HL-60 (cell line): ENCODE measurements around the gene ARID1B.

Source experiments
- DNase-seq, 2 experiments: peaks; one replicate each; pipeline ENCODE4 v3.0.0-alpha.2; 2010 to 2020; ENCODE audit warnings: low read depth in 1 of 2, low spot score in 1 of 2
- H3K27ac ChIP-seq: fragments of 250-450 bp; sonication (Bioruptor Pico); replicated peaks from 2 replicates; pipeline ENCODE4 v1.5.1; 2020; ENCODE audit warnings: mild to moderate bottlenecking, moderate library complexity
- H3K27me3 ChIP-seq: fragments of 250-450 bp; sonication (Bioruptor Pico); 2 replicates; pipeline ENCODE4 v1.5.1; 2021; ENCODE audit warnings: mild to moderate bottlenecking, moderate library complexity; ENCODE audit not compliant: insufficient read depth, poor library complexity, severe bottlenecking
- H3K4me3 ChIP-seq: replicated peaks from 2 replicates; pipeline ENCODE4 v1.5.1; 2011; ENCODE audit warnings: mild to moderate bottlenecking, control low read depth, low read length; ENCODE audit not compliant: insufficient read depth
- CTCF ChIP-seq: IDR thresholded peaks from one replicate; pipeline ENCODE4 v1.5.1; 2011; ENCODE audit warnings: low read length, control low read depth, inconsistent platforms; ENCODE audit not compliant: insufficient read depth
- GABPA ChIP-seq: IDR thresholded peaks from 2 replicates; pipeline ENCODE4 v1.6.1; 2012; ENCODE audit warnings: low read depth
- POLR2AphosphoS5 ChIP-seq: IDR thresholded peaks from 2 replicates; pipeline ENCODE4 v1.6.1; 2012; ENCODE audit warnings: low read depth
- SPI1 ChIP-seq: IDR thresholded peaks from 2 replicates; pipeline ENCODE4 v1.6.1; 2012; ENCODE audit warnings: low read depth, mild to moderate bottlenecking, borderline replicate concordance
- TF ChIP-seq, protein P1 (sequence below): IDR thresholded peaks from 2 replicates; pipeline ENCODE4 v1.6.1; 2012; ENCODE audit warnings: low read depth; ENCODE audit not compliant: insufficient replicate concordance

ARID1B gene

DNA sequence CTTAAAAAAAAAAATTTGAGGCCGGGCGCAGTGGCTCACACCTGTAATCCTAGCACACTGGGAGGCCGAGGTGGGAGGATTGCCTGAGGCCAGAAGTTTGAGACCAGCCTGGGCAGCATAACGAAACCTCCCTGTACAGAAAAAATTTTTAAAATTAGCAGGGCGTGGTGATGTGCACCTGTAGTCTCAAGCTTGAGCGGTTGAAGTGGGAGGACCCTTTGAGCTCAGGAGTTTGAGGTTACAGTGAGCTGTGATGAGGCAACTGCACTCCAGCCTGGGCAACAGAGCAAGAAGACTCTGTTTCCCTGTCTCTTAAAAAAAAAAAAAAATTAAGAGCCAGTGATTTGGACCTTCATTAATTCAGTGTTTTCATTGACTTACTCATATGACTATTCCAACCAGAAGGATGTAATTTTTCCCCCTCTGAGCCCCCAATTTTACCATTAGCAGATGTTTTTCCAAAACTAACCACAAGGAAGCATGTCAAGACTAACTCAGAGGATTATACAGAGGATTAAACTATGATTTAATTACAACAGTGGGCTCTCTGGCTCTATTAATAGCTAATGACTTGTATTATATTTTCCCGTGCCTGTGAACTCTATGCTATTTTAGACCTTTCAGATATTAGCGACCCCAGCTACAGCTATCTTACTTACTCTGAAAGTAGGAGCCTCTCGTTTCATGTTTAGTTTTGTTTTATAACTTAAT, 75.1 kb downstream of the ARID1B start:
- TF ChIP-seq SPI1 (no peak), CTCF (no peak), POLR2AphosphoS5 (no peak), GABPA (no peak)
- TF ChIP-seq, protein P1, sequence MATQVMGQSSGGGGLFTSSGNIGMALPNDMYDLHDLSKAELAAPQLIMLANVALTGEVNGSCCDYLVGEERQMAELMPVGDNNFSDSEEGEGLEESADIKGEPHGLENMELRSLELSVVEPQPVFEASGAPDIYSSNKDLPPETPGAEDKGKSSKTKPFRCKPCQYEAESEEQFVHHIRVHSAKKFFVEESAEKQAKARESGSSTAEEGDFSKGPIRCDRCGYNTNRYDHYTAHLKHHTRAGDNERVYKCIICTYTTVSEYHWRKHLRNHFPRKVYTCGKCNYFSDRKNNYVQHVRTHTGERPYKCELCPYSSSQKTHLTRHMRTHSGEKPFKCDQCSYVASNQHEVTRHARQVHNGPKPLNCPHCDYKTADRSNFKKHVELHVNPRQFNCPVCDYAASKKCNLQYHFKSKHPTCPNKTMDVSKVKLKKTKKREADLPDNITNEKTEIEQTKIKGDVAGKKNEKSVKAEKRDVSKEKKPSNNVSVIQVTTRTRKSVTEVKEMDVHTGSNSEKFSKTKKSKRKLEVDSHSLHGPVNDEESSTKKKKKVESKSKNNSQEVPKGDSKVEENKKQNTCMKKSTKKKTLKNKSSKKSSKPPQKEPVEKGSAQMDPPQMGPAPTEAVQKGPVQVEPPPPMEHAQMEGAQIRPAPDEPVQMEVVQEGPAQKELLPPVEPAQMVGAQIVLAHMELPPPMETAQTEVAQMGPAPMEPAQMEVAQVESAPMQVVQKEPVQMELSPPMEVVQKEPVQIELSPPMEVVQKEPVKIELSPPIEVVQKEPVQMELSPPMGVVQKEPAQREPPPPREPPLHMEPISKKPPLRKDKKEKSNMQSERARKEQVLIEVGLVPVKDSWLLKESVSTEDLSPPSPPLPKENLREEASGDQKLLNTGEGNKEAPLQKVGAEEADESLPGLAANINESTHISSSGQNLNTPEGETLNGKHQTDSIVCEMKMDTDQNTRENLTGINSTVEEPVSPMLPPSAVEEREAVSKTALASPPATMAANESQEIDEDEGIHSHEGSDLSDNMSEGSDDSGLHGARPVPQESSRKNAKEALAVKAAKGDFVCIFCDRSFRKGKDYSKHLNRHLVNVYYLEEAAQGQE = no peak
- Histone ChIP-seq H3K27ac (no peak overlapping the region), H3K4me3 (no peak overlapping the region), H3K27me3 (no peaks in the 10 kb centered on the region)
- DNase-seq = no peak

GRCh38 chr6:156852858-156853216, 75.7 kb downstream of the ARID1B start:
- DNase-seq = no peak
- Histone ChIP-seq H3K4me3 (no peak overlapping the region), H3K27ac (no peak overlapping the region), H3K27me3 (no peaks in the 10 kb centered on the region)
- TF ChIP-seq CTCF (no peak), SPI1 (no peak), GABPA (no peak), POLR2AphosphoS5 (no peak)
- TF ChIP-seq, protein P1 = no peak

GRCh38 chr6:156853733-156854132, 76.6 kb downstream of the ARID1B start:
- Histone ChIP-seq H3K27me3 (no peaks in the 10 kb centered on the region), H3K27ac (no peak overlapping the region), H3K4me3 (no peak overlapping the region)
- DNase-seq = no peak
- TF ChIP-seq POLR2AphosphoS5 (no peak), SPI1 (no peak), CTCF (no peak), GABPA (no peak)
- TF ChIP-seq, protein P1 = no peak
